VCaP (cell line): ENCODE measurements around the gene NCK2.

ENCODE experiments used
- H3K27ac ChIP-seq: fragments of 450-650 bp; 2 replicates; pipeline ENCODE4 v1.5.1; 2017
- TF ChIP-seq, protein P1 (sequence below): fragments of 450-650 bp; conservative IDR thresholded peaks from 2 replicates; pipeline ENCODE4 v1.5.1; 2017; ENCODE audit warnings: mild to moderate bottlenecking, moderate library complexity

Gene NCK2

GRCh38 chr2:105797298-105797819, 52.6 kb downstream of the NCK2 start:
- TF ChIP-seq, protein P1, sequence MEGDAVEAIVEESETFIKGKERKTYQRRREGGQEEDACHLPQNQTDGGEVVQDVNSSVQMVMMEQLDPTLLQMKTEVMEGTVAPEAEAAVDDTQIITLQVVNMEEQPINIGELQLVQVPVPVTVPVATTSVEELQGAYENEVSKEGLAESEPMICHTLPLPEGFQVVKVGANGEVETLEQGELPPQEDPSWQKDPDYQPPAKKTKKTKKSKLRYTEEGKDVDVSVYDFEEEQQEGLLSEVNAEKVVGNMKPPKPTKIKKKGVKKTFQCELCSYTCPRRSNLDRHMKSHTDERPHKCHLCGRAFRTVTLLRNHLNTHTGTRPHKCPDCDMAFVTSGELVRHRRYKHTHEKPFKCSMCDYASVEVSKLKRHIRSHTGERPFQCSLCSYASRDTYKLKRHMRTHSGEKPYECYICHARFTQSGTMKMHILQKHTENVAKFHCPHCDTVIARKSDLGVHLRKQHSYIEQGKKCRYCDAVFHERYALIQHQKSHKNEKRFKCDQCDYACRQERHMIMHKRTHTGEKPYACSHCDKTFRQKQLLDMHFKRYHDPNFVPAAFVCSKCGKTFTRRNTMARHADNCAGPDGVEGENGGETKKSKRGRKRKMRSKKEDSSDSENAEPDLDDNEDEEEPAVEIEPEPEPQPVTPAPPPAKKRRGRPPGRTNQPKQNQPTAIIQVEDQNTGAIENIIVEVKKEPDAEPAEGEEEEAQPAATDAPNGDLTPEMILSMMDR = no peak
- no peak overlapping the region for H3K27ac ChIP-seq

DNA sequence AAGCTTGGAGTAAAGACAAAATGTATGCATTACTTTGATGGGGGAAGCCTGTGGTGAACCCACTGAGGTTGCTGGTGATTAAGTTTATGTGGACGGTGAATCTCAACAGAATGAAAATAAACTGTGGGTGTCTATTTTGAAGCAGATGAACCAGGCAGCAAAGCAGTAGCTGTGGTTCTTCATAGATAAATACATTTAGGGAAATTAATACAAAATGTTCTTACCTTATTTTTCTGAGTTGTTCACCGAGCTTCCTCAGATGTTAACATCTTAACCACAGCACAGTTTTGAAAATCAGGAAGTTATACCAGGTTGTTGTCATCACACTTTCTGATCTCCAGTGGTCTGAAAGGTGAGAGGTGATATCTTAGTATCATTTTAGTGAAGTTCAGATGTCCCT, 53.9 kb downstream of the NCK2 start:
- no peak overlapping the region for H3K27ac ChIP-seq
- TF ChIP-seq, protein P1 = no peak

DNA sequence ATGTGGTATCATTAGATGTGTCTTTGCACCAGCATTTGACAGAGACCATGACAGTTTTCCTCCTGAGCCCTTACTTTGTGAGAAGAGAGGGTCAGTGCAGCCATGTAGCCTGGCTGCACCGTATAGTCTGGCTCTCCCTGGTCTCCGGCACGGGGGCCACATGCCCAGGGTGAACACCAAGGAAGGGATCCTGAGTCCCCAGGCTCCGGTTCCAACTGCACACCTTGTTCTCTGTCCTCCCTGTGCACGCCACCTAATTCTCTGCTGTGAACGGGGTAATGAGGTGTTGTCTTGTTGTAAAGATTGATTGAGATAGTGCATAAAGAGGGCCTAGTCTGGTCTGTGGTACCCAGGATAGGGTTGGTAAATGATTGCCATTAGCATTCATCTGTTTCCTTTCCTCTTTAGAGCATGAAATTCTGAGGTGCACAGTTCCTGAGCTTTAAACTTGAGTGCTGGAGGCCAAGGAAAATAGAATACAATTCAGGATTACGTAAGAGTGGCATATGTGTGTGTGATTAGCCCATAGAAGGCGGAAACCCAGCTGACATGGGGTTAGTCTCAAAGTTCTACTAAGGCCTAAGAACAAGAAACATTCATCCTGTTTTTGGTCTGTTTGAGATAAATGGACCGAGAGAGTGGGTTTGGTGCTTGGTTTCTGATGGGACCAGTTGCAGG, 55.5 kb downstream of the NCK2 start:
- H3K27ac ChIP-seq = no peak overlapping the region
- TF ChIP-seq, protein P1 = no peak

DNA sequence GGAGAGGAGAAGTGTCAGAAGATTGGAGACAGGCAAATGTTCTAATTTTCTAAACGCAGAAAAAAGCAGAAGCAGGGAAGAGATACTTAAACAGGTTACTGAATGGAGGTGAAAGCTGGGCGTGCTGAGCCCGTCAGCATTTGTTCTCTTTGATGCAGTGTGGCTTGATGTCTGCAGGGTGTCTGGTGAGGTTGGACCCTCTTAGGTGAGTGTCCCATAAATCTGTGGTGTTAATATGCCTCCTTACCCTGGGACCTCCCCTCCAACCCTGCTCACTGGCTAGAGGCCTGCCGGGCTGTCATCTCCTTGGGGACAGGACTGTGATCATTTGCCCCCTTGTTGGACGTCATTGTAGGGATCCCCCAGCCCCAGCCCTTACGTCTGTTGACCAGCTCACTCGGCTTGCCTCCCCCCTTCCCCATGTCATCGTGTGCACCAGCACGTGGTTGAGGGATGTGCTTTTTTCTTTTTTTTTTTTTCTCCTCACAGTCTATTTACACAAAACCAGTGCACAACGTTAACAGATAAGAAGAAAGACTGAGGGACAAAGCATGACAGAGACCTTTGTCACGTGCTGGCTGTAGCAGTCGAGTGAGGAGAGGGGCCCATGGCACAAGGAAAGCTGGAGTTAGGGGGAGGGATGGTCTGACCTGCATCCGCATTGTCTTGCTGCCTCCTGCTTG, 56.4 kb downstream of the NCK2 start:
- TF ChIP-seq, protein P1 = no peak
- H3K27ac ChIP-seq = no peak overlapping the region

- no peak overlapping the region for H3K27ac ChIP-seq
- TF ChIP-seq, protein P1 = no peak
Measured at GRCh38 chr2:105801961-105802360, 57.2 kb downstream of the NCK2 start.

DNA sequence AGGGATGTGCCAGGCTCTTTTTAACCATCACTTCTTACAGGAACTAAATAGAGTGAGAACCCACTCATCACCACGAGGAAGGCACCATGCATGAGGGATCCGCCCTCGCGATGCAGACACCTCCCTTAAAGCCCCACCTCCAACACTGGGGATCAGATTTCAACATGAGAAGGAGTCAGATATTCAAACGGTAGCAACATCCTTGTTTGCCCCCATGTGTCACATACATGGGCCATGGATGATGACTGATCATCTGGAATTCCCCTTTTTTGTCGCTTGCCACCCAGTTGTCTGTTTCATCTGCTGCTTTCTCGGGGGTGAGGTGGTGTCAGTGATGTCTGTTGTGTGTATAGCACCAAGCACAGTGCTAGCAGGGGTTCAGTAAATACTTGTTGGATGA, 57.9 kb downstream of the NCK2 start:
- TF ChIP-seq, protein P1 = no peak
- H3K27ac ChIP-seq = no peak overlapping the region

- H3K27ac ChIP-seq = no peak overlapping the region
- TF ChIP-seq, protein P1 = no peak
Measured at GRCh38 chr2:105803337-105803736, 58.6 kb downstream of the NCK2 start.
